ENCODE results near the gene UBQLN1. TPM values are rescaled to one million over a fixed set of nuclear protein-coding genes. Genes with fewer than 3 reads are reported as not detected.

The UBQLN1 gene
- total and polyA plus RNA-seq, 9 of the 15 experiments (the other 6 are each of a cell fraction or from before 2014, with no cell fraction given): 7.5 to 120 (median 52.8) TPM

DNA sequence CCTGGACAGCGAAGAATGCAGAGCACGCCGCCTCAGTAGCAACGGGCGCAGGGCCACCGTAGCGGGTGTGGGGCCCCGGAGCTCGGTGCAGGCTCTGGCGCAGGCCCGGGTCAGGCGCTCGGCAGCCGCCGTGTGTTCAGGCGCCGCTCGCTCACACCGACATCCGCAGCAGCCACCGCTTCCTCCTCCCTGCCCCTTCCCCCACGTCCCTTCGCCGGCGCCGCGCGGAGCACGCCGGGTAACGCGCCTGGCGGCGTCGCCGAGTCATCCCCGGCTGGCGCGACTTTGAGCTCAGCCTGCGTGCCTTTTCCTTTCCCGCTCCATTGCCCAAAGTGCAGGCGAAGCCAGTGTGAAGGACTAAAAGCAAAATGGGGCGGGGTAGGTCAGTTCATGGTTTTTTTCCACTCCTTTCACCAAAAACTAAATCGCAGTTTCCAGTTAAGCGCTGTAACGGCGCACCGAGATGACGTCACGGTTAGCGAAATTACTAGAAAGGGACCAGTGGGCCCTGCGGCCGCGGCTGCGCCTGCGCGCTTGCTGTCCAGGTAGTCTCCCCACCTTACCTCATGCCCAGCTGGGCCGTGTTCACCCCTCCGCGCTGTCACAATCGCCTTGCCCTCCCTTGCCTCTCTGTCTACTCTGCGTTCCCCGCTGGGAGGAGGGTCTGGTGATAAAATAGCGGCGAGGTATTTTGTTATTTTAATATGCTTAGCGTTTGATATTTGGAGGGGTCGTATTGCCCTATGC lies at the start of gene UBQLN1 (continued):
- no peak for TF ChIP-seq ZNF592 (IDR thresholded peaks at IDR 0.05)
- no peak for TF ChIP-seq TEAD4 (IDR thresholded peaks at IDR 0.05; ENCODE audit: low read length)
- no peak for TF ChIP-seq TEAD4 (CRISPR knock-in tag; IDR thresholded peaks at IDR 0.05; ENCODE audit: borderline replicate concordance)
- TF ChIP-seq ZNF133 (CRISPR knock-in tag; IDR thresholded peaks at IDR 0.05): no peak
- TF ChIP-seq ZNF75A (CRISPR knock-in tag; IDR thresholded peaks at IDR 0.05): no peak
- no peak for TF ChIP-seq ZBED1 (IDR thresholded peaks at IDR 0.05)
- no peak for TF ChIP-seq GATA2 (CRISPR knock-in tag; IDR thresholded peaks at IDR 0.05)
- TF ChIP-seq BRF1 (IDR thresholded peaks at IDR 0.05; ENCODE audit: borderline replicate concordance, extremely low read depth, insufficient read length): no peak
- no peak for TF ChIP-seq RBM39 (optimal IDR thresholded peaks at IDR 0.05; ENCODE audit: low read depth, low read length)
- TF ChIP-seq FOXK2 (conservative IDR thresholded peaks at IDR 0.05 in 1 of 2, IDR thresholded peaks at IDR 0.05 in 1 of 2; ENCODE audit: low read depth in 2 of 2): peak; percentile 62 to 74; a peak in 3 of 4 replicates
- TF ChIP-seq KLF16 (IDR thresholded peaks at IDR 0.05): no peak
- no peak for TF ChIP-seq ZNF512 (tag; IDR thresholded peaks at IDR 0.05)
- no peak for TF ChIP-seq ZNF140 (CRISPR knock-in tag; IDR thresholded peaks at IDR 0.05)
- TF ChIP-seq, protein P1, sequence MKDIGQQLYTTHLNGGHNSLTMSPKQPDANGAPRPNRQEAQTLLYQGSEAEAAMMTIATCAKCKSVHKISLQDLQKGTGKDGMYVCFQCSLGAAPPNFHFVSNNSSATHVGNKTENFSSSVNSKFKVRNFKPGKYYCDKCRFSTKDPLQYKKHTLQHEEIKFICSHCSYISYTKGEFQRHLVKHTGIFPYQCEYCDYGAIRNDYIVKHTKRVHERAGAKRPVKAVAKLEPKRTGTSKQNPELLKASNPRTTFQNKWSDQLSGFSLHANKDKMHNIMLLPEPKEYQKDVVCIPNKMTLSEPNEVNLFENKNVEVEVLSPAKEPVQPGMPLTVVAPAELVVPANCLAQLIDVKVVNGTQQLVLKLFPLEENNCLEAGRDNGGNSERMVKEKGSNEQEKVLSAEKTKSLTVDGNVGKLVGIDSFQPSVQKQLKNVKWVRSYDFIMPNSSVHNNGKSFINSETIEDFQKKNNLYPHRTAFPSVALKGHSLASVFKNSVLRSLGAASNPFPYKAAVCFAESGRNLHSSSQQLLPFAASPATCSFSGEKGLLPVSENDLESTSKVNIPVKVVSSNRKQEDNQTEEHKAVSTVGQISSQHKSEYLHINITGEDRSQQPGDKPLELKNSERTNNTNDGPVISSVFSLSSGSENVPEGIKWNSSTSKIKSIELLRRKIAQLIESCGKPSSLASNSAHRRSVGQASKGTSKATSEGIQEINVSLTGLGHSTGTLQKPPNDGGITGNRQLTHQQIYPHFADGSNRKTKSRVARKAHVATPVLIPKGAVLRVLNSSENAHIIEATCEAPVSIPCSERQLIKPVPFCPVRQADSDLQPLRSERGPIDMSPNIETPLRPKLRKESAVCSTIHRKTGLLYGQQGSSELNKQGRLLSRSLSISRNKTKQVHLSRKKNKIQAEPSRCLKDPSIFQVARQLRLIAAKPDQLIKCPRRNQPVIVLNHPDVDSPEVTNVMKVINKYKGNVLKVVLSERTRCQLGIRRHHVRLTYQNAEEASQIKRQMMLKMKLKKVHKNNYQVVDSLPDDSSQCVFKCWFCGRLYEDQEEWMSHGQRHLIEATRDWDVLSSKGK (CRISPR knock-in tag; IDR thresholded peaks at IDR 0.05): no peak
- TF ChIP-seq ZBTB8A (IDR thresholded peaks at IDR 0.05; ENCODE audit: partially characterized antibody): no peak
- TF ChIP-seq ELF4 (CRISPR knock-in tag; IDR thresholded peaks at IDR 0.05): no peak

Data from K562 (cell line).